ENCODE data around the gene ANP32B.

- TF ChIP-seq CTCF (conservative IDR thresholded peaks at IDR 0.05; ENCODE audit: low read length), result no peak
- TF ChIP-seq EZH2phosphoT487 (IDR thresholded peaks at IDR 0.05; ENCODE audit: borderline replicate concordance, low read depth, low read length), result no peak
Measured at GRCh38 chr9:98062161-98062560, 79.0 kb downstream of the ANP32B start.

Measured in OCI-LY7 (cell line).